Osteocyte (in vitro differentiated cells): ENCODE data around the gene ELF2. TPM values are rescaled to one million over a fixed set of nuclear protein-coding genes. Genes with fewer than 3 reads are reported as not detected.
"Not testable (repeated sequence)": the region's sequence is repeated elsewhere in the genome, so short reads cannot be mapped to it uniquely, and the experiment has no call there.

Source experiments
- DNase-seq: peaks from one replicate; pipeline ENCODE4 v3.0.0; 2021; ENCODE audit warnings: mixed read lengths; ENCODE audit not compliant: unreplicated experiment; ENCODE audit errors: extremely low spot score
- H3K27ac Mint-ChIP-seq: one replicate; pipeline ENCODE4 v1.8.0; 2021; ENCODE audit warnings: mild to moderate bottlenecking, mixed read lengths; ENCODE audit not compliant: unreplicated experiment
- H3K27me3 Mint-ChIP-seq: one replicate; pipeline ENCODE4 v1.8.0; 2021; ENCODE audit warnings: mixed read lengths; ENCODE audit not compliant: unreplicated experiment
- H3K36me3 Mint-ChIP-seq: one replicate; pipeline ENCODE4 v1.8.0; 2021; ENCODE audit warnings: mixed read lengths; ENCODE audit not compliant: unreplicated experiment
- H3K4me1 Mint-ChIP-seq: one replicate; pipeline ENCODE4 v1.8.0; 2021; ENCODE audit warnings: mixed read lengths; ENCODE audit not compliant: unreplicated experiment
- H3K4me3 Mint-ChIP-seq: one replicate; pipeline ENCODE4 v1.8.0; 2021; ENCODE audit warnings: mild to moderate bottlenecking, moderate library complexity, mixed read lengths; ENCODE audit not compliant: unreplicated experiment
- H3K9me3 Mint-ChIP-seq: one replicate; pipeline ENCODE4 v1.8.0; 2021; ENCODE audit warnings: mixed read lengths; ENCODE audit not compliant: unreplicated experiment
- CTCF ChIP-seq: fragments of 200-600 bp; sonication (generic); IDR thresholded peaks from 2 replicates; pipeline ENCODE4 v1.5.0; 2021; ENCODE audit warnings: antibody characterized with exemption, mild to moderate bottlenecking, moderate library complexity
- total RNA-seq: library from RNA; stranded (reverse); gene quantifications from 2 replicates; pipeline ENCODE4 v1.2.1, GENCODE V29; 2021

The ELF2 gene
- total RNA-seq, 1 donor from 2014 or later, result 47.6 TPM

- no peak for TF ChIP-seq CTCF
- no peak for DNase-seq
- H3K4me3 Mint-ChIP-seq, result no peak overlapping the region
- H3K9me3 Mint-ChIP-seq, result no peaks in the 10 kb centered on the region
- no peaks in the 10 kb centered on the region for H3K27me3 Mint-ChIP-seq
- no peaks in the 10 kb centered on the region for H3K36me3 Mint-ChIP-seq
- H3K4me1 Mint-ChIP-seq, result peaks cover 30% of the 10 kb centered on the region
- H3K27ac Mint-ChIP-seq, result no peak overlapping the region
Measured at GRCh38 chr4:139025841-139026240, 151.2 kb downstream of the ELF2 start.

GRCh38 chr4:139024686-139025085 is 152.3 kb downstream of the ELF2 start:
- no peaks in the 10 kb centered on the region for H3K27me3 Mint-ChIP-seq
- no peak for DNase-seq
- peak overlapping the region; percentile 47 for H3K27ac Mint-ChIP-seq
- no peaks in the 10 kb centered on the region for H3K9me3 Mint-ChIP-seq
- peaks cover 39% of the 10 kb centered on the region for H3K4me1 Mint-ChIP-seq
- H3K36me3 Mint-ChIP-seq, result no peaks in the 10 kb centered on the region
- H3K4me3 Mint-ChIP-seq, result no peak overlapping the region
- no peak for TF ChIP-seq CTCF

GRCh38 chr4:139022835-139023234 is 154.2 kb downstream of the ELF2 start:
- Mint-ChIP-seq H3K27me3 (no peaks in the 10 kb centered on the region), H3K36me3 (no peaks in the 10 kb centered on the region), H3K27ac (no peak overlapping the region), H3K9me3 (no peaks in the 10 kb centered on the region), H3K4me1 (peaks cover 46% of the 10 kb centered on the region), H3K4me3 (no peak overlapping the region)
- DNase-seq, result no peak
- TF ChIP-seq CTCF, result no peak

GRCh38 chr4:139021071-139021470 is 155.9 kb downstream of the ELF2 start:
- not testable (repeated sequence) for H3K4me3 Mint-ChIP-seq, H3K9me3 Mint-ChIP-seq, H3K27me3 Mint-ChIP-seq, H3K36me3 Mint-ChIP-seq, DNase-seq, H3K27ac Mint-ChIP-seq
- peaks cover 45% of the 10 kb centered on the region for H3K4me1 Mint-ChIP-seq

- H3K36me3 Mint-ChIP-seq, result peaks cover 2% of the 10 kb centered on the region
- H3K9me3 Mint-ChIP-seq, result no peaks in the 10 kb centered on the region
- H3K4me3 Mint-ChIP-seq, result no peak overlapping the region
- no peak for TF ChIP-seq CTCF
- DNase-seq, result no peak
- H3K4me1 Mint-ChIP-seq, result peaks cover 45% of the 10 kb centered on the region
- no peaks in the 10 kb centered on the region for H3K27me3 Mint-ChIP-seq
- H3K27ac Mint-ChIP-seq, result peak overlapping the region; percentile 0
Measured at GRCh38 chr4:139020384-139020783, 156.6 kb downstream of the ELF2 start.
